Measurements from ENCODE around the gene KLHL33. TPM values are rescaled to one million over a fixed set of nuclear protein-coding genes. Genes with fewer than 3 reads are reported as not detected.

The KLHL33 gene
- total and polyA plus RNA-seq, 2 donors (not counting 3 experiments of a cell fraction or from before 2014, with no cell fraction given): not detected

DNA sequence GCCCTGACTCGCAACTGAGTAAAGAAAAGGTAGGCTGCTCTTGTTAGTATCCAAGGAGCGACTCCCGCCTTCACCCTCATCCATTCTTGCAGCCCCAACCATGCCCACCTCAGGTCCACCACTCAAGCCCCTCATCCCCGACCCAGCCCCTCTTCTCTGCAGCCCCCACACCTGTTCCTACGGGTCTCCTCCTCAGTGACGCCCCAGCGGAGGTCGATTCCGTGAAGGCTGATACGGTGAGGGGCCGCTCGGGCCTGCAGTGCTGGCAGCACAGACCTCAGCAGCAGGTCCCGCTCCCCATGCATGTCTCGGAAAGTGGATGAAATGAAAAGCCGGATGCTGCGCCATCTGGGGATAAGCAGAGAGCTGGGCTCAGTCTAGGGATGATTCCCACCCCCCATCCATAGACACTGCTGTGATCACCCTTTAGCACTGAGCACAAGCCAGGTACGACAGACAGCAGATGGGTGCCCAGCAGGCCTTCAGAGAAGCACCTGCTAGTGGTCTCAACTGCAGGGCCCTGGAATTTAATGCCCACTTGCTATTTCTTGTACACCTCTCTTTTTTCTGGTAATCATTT is 49.6 kb downstream of the KLHL33 start:
- DNase-seq (ENCODE audit: low read depth, low spot score) (no peak), FAIRE-seq (no peak)
- Histone ChIP-seq H3K36me3 (ENCODE audit: control insufficient read depth in 2 of 2, extremely low read depth in 1 of 2, insufficient read depth in 2 of 2, low read length in 2 of 2) (peaks cover 32 to 72% of the 10 kb centered on the region in 2 experiments), H4K20me1 (replicated peaks; ENCODE audit: control insufficient read depth, extremely low read depth, insufficient read depth, low read length) (no peaks in the 10 kb centered on the region), H3K4me1 (ENCODE audit: control insufficient read depth, extremely low read depth, insufficient read depth, low read length) (no peaks in the 10 kb centered on the region), H3K9me1 (replicated peaks; ENCODE audit: control insufficient read depth, extremely low read depth, insufficient read depth, low read length) (no peaks in the 10 kb centered on the region), H3K27me3 (ENCODE audit: control insufficient read depth in 2 of 2, insufficient read depth in 2 of 2, low read length in 2 of 2) (no peaks in the 10 kb centered on the region), H3K9ac (replicated peaks; ENCODE audit: extremely low read depth, insufficient read depth, low read length) (no peak overlapping the region), H3K9me3 (replicated peaks; ENCODE audit: control insufficient read depth, insufficient read depth, low read length) (no peaks in the 10 kb centered on the region), H3K27ac (ENCODE audit: insufficient read depth, low read depth, low read length) (no peak overlapping the region), H3K4me2 (ENCODE audit: insufficient read depth, low read length) (no peak overlapping the region), H3K4me3 (replicated peaks in 1 of 3; ENCODE audit: insufficient read depth in 1 of 3, low read depth in 1 of 3, low read length in 3 of 3) (no peak overlapping the region), H2AFZ (ENCODE audit: low read depth, low read length) (no peak overlapping the region), H3K79me2 (ENCODE audit: control insufficient read depth, insufficient read depth, low read length) (no peaks in the 10 kb centered on the region)
- dilution Hi-C loops (cut with MboI; ENCODE audit: extremely low pct_ligation_motif_present, low sequenced_read_pairs) (no loop called here), intact Hi-C loops (cut with micrococcal nuclease) (no loop called here)
- CTCF ChIA-PET: no interaction called here
- POLR2A ChIA-PET: no interaction called here
- TF ChIP-seq CTCF (IDR thresholded peaks at IDR 0.05; ENCODE audit: extremely low read depth in 1 of 2, insufficient read depth in 1 of 2, low read depth in 1 of 2, low read length in 2 of 2) (no peak), FOS (IDR thresholded peaks at IDR 0.05; ENCODE audit: borderline replicate concordance, insufficient read depth, low read length) (no peak), MYC (IDR thresholded peaks at IDR 0.05; ENCODE audit: low read depth, low read length) (no peak), MAX (IDR thresholded peaks at IDR 0.05; ENCODE audit: insufficient read depth, insufficient read length) (no peak), POLR2A (IDR thresholded peaks at IDR 0.05; ENCODE audit: low read depth, low read length) (no peak), EZH2 (IDR thresholded peaks at IDR 0.05; ENCODE audit: borderline replicate concordance, low read depth, low read length, severe bottlenecking) (no peak)
- no TSS peak for BruUV-seq (replicated peaks)
